K562 (cell line): ENCODE results near the gene CBX3. TPM values are rescaled to one million over a fixed set of nuclear protein-coding genes. Genes with fewer than 3 reads are reported as not detected.

Experiments used
- BRD9 ChIP-seq: fragments of 450-650 bp; IDR thresholded peaks from 2 replicates; pipeline ENCODE4 v1.6.1; 2018; ENCODE audit warnings: low read depth; ENCODE audit not compliant: partially characterized antibody
- CTCFL ChIP-seq: IDR thresholded peaks from 2 replicates; pipeline ENCODE4 v1.6.1; 2011; ENCODE audit warnings: borderline replicate concordance, low read depth, mild to moderate bottlenecking, moderate library complexity, low read length; ENCODE audit not compliant: insufficient read depth, poor library complexity, severe bottlenecking
- GTF2A2 ChIP-seq: IDR thresholded peaks from 2 replicates; pipeline ENCODE4 v1.6.1; 2016; ENCODE audit warnings: mild to moderate bottlenecking, missing genetic modification characterization, missing compliant biosample characterization
- NCOA6 ChIP-seq: fragments of 450-650 bp; IDR thresholded peaks from 2 replicates; pipeline ENCODE4 v1.6.1; 2017; ENCODE audit warnings: mild to moderate bottlenecking
- NR2C2 ChIP-seq, 2 experiments: fragments of 200-800 bp in 1 of 2; sonication (Bioruptor generic) in 1 of 2; sonication (generic) in 1 of 2; formaldehyde crosslinking in 1 of 2; IDR thresholded peaks; 2 replicates each; pipeline versions ENCODE4 v1.6.1 to v1.8.0; 2016 to 2022; ENCODE audit warnings: mild to moderate bottlenecking in 1 of 2, missing compliant biosample characterization in 1 of 2, missing genetic modification characterization in 1 of 2, missing genetic modification reagents in 1 of 2
- PATZ1 ChIP-seq: fragments of 250-450 bp; sonication (Bioruptor Pico); IDR thresholded peaks from 2 replicates; pipeline ENCODE4 v1.5.0; 2020; ENCODE audit warnings: mild to moderate bottlenecking, borderline replicate concordance
- POLR2AphosphoS5 ChIP-seq: IDR thresholded peaks from 2 replicates; pipeline ENCODE4 v1.6.1; 2011; ENCODE audit warnings: mild to moderate bottlenecking, low read depth, low read length, moderate library complexity; ENCODE audit not compliant: control insufficient read depth, insufficient read depth
- SMAD4 ChIP-seq: fragments of 250-450 bp; sonication (Bioruptor Pico); conservative IDR thresholded peaks from 2 replicates; pipeline ENCODE4 v1.8.0; 2021; ENCODE audit warnings: inconsistent platforms, mild to moderate bottlenecking, moderate library complexity
- STAT5A ChIP-seq: IDR thresholded peaks from 2 replicates; pipeline ENCODE4 v1.6.1; 2012; ENCODE audit warnings: low read length, inconsistent platforms, borderline replicate concordance
- ZFP1 ChIP-seq: fragments of 450-650 bp; formaldehyde crosslinking; IDR thresholded peaks from 2 replicates; pipeline ENCODE4 v1.4.0; 2020; ENCODE audit warnings: mild to moderate bottlenecking, mixed read lengths
- ZNF232 ChIP-seq: sonication (generic); formaldehyde crosslinking; IDR thresholded peaks from 2 replicates; pipeline ENCODE4 v1.8.0; 2022; ENCODE audit warnings: mild to moderate bottlenecking, missing genetic modification reagents
- polyA plus RNA-seq, 8 experiments: library from polyadenylated mRNA; depleted of rRNA in 4 of 8; stranded (reverse) in 5 of 8; unstranded in 3 of 8; fragments of >200 nt; fragmentation: Nextera tagmentation in 2 of 8; fragmentation: Illumina TruSeq in 1 of 8; extraction: Ambion mirVana in 2 of 8; extraction: Trizol in 1 of 8; gene quantifications; 2 replicates each; pipeline versions ENCODE4 v1.2.1 to v1.2.3, GENCODE V29; 2011 to 2014; ENCODE audit warnings: inconsistent platforms in 1 of 8, missing spikeins in 1 of 8
- total RNA-seq, 7 experiments: library from RNA; depleted of rRNA in 6 of 7; stranded (reverse); fragments of >200 nt in 6 of 7; fragmentation: Illumina TruSeq in 2 of 7; extraction: Trizol in 2 of 7; gene quantifications; 2 replicates each; pipeline versions ENCODE4 v1.2.1 to v1.2.3, GENCODE V29; 2011 to 2021; ENCODE audit warnings: low replicate concordance in 1 of 7
- TF ChIP-seq, protein P1 (sequence below): fragments of 150-350 bp; IDR thresholded peaks from 2 replicates; pipeline ENCODE4 v1.6.1; 2014; ENCODE audit warnings: low read depth, mild to moderate bottlenecking, low read length, borderline replicate concordance
- TF ChIP-seq, protein P2 (sequence below): fragments of 150-350 bp; conservative IDR thresholded peaks from 2 replicates; pipeline ENCODE4 v1.6.1; 2014; ENCODE audit warnings: low read length
- TF ChIP-seq, protein P3 (sequence below): fragments of 250-450 bp; sonication (Bioruptor Pico); IDR thresholded peaks from 2 replicates; pipeline ENCODE4 v1.9.0; 2021; ENCODE audit warnings: mild to moderate bottlenecking

The CBX3 gene
- total and polyA plus RNA-seq, 9 of the 15 experiments (the other 6 are each of a cell fraction or from before 2014, with no cell fraction given) = 198 to 413 (median 328) TPM

DNA sequence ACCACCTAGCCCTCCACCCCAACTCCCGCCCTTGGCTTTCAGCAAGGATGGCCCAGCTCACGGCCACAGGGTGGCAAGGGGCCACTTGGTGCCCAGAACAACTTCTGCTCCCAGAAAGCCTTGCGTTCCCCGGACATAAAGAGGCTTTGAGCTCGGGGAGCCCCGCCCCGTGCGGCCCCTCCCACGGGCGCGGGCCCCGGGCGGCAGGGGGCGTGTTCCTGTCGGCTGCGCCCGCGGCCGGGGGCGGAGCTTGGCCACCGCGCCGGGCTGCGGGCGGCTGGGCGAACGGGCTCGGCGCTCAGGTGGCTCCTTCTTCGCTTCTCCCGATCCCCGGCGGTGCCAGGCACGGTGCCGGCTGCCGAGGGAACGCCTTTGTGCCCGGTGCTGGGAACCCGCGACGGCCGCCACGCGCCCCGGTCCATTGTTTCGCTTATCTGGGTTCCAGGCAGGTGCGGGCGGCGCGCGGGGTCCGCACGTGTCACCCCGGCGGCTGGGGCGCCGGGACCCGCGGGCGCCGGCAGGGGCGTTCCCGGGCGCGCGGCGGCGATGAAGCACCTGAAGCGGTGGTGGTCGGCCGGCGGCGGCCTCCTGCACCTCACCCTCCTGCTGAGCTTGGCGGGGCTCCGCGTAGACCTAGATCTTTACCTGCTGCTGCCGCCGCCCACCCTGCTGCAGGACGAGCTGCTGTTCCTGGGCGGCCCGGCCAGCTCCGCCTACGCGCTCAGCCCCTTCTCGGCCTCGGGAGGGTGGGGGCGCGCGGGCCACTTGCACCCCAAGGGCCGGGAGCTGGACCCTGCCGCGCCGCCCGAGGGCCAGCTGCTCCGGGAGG, 49.4 kb upstream of the CBX3 start, which contains the start of gene NFE2L3 (continued):
- TF ChIP-seq ZNF232 (no peak), NR2C2 (CRISPR knock-in tag; IDR thresholded peaks at IDR 0.05) (no peak), NR2C2 (tag; IDR thresholded peaks at IDR 0.05) (peak; percentile 46; the same call in 1 of the 2 replicates), STAT5A (no peak), GTF2A2 (tag) (no peak), CTCFL (peak; percentile 74), POLR2AphosphoS5 (no peak), SMAD4 (peak; percentile 48; the same call in 1 of the 2 replicates), NCOA6 (no peak), BRD9 (no peak), ZFP1 (CRISPR knock-in tag) (0 out of 2 replicates have a peak, but pooled peaks have one; percentile 14), PATZ1 (no peak)
- TF ChIP-seq, protein P1, sequence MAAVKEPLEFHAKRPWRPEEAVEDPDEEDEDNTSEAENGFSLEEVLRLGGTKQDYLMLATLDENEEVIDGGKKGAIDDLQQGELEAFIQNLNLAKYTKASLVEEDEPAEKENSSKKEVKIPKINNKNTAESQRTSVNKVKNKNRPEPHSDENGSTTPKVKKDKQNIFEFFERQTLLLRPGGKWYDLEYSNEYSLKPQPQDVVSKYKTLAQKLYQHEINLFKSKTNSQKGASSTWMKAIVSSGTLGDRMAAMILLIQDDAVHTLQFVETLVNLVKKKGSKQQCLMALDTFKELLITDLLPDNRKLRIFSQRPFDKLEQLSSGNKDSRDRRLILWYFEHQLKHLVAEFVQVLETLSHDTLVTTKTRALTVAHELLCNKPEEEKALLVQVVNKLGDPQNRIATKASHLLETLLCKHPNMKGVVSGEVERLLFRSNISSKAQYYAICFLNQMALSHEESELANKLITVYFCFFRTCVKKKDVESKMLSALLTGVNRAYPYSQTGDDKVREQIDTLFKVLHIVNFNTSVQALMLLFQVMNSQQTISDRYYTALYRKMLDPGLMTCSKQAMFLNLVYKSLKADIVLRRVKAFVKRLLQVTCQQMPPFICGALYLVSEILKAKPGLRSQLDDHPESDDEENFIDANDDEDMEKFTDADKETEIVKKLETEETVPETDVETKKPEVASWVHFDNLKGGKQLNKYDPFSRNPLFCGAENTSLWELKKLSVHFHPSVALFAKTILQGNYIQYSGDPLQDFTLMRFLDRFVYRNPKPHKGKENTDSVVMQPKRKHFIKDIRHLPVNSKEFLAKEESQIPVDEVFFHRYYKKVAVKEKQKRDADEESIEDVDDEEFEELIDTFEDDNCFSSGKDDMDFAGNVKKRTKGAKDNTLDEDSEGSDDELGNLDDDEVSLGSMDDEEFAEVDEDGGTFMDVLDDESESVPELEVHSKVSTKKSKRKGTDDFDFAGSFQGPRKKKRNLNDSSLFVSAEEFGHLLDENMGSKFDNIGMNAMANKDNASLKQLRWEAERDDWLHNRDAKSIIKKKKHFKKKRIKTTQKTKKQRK = no peak
- TF ChIP-seq, protein P2, sequence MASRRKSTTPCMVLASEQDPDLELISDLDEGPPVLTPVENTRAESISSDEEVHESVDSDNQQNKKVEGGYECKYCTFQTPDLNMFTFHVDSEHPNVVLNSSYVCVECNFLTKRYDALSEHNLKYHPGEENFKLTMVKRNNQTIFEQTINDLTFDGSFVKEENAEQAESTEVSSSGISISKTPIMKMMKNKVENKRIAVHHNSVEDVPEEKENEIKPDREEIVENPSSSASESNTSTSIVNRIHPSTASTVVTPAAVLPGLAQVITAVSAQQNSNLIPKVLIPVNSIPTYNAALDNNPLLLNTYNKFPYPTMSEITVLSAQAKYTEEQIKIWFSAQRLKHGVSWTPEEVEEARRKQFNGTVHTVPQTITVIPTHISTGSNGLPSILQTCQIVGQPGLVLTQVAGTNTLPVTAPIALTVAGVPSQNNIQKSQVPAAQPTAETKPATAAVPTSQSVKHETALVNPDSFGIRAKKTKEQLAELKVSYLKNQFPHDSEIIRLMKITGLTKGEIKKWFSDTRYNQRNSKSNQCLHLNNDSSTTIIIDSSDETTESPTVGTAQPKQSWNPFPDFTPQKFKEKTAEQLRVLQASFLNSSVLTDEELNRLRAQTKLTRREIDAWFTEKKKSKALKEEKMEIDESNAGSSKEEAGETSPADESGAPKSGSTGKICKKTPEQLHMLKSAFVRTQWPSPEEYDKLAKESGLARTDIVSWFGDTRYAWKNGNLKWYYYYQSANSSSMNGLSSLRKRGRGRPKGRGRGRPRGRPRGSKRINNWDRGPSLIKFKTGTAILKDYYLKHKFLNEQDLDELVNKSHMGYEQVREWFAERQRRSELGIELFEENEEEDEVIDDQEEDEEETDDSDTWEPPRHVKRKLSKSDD = no peak
- TF ChIP-seq, protein P3, sequence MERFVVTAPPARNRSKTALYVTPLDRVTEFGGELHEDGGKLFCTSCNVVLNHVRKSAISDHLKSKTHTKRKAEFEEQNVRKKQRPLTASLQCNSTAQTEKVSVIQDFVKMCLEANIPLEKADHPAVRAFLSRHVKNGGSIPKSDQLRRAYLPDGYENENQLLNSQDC (CRISPR knock-in tag) = no peak
